ENCODE results near the gene CNOT6. TPM values are rescaled to one million over a fixed set of nuclear protein-coding genes. Genes with fewer than 3 reads are reported as not detected.

The CNOT6 gene
- total RNA-seq, 3 donors from 2014 or later: 9.8 to 26.2 (median 19.0) TPM

DNA sequence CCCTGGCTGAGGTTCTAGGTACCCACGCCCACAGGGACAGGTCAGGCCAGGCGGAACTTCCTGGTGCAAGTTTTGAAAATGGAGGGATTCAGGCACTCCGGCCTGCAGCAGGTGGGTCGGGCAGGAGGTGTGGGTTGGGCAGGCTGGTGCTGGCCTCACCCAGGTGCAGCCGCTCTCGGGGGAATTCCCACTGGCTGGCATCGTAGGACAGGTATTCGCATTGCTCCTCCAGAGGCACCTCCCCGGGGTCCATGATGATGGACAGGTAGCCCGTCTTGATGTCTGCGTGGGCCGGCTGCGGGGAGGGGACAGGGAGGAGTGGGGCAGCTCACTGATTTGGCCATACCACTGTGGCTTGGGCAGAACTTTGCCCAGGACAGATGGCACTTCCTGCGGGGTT lies 125.8 kb downstream of the CNOT6 start:
- no peak for DNase-seq (ENCODE audit: low spot score in 2 of 2)
- intact Hi-C loops (cut with DNase I; ENCODE audit: low total_unique reads): no loop called here
- Histone ChIP-seq H3K27ac (no peak overlapping the region), H3K9me3 (no peaks in the 10 kb centered on the region), H3K4me3 (no peak overlapping the region), H3K27me3 (peaks cover 0 to 14% of the 10 kb centered on the region in 2 donors), H3K36me3 (no peaks in the 10 kb centered on the region), H3K4me1 (no peaks in the 10 kb centered on the region)
- TF ChIP-seq POLR2AphosphoS5 (IDR thresholded peaks at IDR 0.05): no peak
- TF ChIP-seq, protein P1, sequence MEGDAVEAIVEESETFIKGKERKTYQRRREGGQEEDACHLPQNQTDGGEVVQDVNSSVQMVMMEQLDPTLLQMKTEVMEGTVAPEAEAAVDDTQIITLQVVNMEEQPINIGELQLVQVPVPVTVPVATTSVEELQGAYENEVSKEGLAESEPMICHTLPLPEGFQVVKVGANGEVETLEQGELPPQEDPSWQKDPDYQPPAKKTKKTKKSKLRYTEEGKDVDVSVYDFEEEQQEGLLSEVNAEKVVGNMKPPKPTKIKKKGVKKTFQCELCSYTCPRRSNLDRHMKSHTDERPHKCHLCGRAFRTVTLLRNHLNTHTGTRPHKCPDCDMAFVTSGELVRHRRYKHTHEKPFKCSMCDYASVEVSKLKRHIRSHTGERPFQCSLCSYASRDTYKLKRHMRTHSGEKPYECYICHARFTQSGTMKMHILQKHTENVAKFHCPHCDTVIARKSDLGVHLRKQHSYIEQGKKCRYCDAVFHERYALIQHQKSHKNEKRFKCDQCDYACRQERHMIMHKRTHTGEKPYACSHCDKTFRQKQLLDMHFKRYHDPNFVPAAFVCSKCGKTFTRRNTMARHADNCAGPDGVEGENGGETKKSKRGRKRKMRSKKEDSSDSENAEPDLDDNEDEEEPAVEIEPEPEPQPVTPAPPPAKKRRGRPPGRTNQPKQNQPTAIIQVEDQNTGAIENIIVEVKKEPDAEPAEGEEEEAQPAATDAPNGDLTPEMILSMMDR (IDR thresholded peaks at IDR 0.05): no peak
- no peak for TF ChIP-seq POLR2A (IDR thresholded peaks at IDR 0.05)

DNA sequence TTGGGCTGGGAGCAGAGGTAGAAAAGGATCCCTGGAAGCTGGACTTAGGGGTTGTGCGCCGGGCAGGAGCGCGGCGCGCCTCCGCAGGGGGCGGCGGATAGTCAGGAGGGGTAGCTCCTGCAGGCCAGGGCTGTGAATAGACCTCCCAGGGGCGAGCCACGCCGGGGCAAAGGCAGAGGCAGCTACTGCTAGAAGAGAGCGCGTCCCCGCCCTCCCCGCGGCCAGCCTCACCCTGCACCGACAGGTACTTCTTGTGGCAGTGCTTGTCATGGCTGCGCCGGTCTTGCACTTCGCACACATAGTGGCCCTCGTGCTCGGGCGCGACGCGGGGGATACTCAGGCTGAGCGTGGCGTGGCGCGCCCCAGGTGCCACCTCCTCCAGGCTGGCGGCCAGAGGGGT lies 127.1 kb downstream of the CNOT6 start:
- Histone ChIP-seq H3K27ac (no peak overlapping the region), H3K27me3 (peaks cover 0 to 14% of the 10 kb centered on the region in 2 donors), H3K4me3 (no peak overlapping the region), H3K4me1 (no peaks in the 10 kb centered on the region), H3K9me3 (no peaks in the 10 kb centered on the region), H3K36me3 (no peaks in the 10 kb centered on the region)
- no peak for DNase-seq (ENCODE audit: low spot score in 2 of 2)
- TF ChIP-seq, protein P1 (IDR thresholded peaks at IDR 0.05): no peak
- TF ChIP-seq POLR2A (IDR thresholded peaks at IDR 0.05) (no peak), POLR2AphosphoS5 (IDR thresholded peaks at IDR 0.05) (no peak)
- intact Hi-C loops (cut with DNase I; ENCODE audit: low total_unique reads): no loop called here

DNA sequence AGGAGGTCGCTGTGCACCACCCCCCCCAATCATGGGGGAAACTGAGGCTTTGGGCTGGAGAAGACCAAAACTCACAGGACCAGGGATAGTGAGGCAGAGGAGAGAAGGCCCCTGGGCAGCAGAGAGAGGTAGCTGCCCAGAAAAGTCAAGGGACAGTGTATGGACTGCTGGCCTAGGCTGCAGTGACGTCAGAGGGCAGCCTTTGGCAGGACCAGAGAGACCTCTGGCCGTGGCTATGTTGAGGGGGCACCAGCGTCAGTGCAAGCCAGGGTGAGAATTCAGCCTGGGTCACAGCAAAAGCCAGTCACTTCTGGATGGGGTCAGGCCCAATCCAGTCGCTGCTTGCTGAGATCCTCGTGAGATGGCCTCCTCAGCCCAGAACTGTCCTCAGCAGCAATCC lies 128.7 kb downstream of the CNOT6 start:
- TF ChIP-seq, protein P1 (IDR thresholded peaks at IDR 0.05): no peak
- TF ChIP-seq POLR2AphosphoS5 (IDR thresholded peaks at IDR 0.05) (no peak), POLR2A (IDR thresholded peaks at IDR 0.05) (no peak)
- H3K4me1 ChIP-seq: no peaks in the 10 kb centered on the region
- H3K36me3 ChIP-seq: no peaks in the 10 kb centered on the region
- peak overlapping the region in 1 of 2 donors; percentile 19 for H3K27ac ChIP-seq
- no peak for DNase-seq (ENCODE audit: low spot score in 2 of 2)
- H3K27me3 ChIP-seq: peaks cover 0 to 14% of the 10 kb centered on the region in 2 donors
- no peak overlapping the region for H3K4me3 ChIP-seq
- intact Hi-C loops (cut with DNase I; ENCODE audit: low total_unique reads): no loop called here
- H3K9me3 ChIP-seq: no peaks in the 10 kb centered on the region

DNA sequence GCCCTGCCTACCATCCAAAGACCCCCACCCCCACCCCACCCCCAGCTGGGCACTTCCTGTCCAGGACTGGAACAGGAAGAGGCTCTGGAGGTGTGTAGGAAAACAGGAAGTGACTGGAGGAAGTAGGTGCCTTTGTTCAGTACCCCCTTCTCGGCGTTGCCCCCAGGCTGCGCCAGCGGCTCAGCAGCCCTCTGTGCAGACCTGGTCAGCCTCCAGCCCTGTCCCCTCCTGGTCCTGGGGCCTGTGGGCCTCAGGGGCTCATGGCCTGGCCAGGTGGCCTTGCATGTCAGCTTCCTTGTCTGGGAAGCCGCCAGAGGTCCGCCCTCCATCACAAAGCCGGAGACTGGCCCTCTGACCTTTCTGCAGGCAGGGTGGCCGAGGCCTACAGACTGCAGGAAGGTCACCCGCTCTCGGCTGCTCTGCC lies 129.2 kb downstream of the CNOT6 start:
- Histone ChIP-seq H3K4me1 (no peaks in the 10 kb centered on the region), H3K27ac (peak overlapping the region in 1 of 2 donors; percentile 63), H3K27me3 (peaks cover 0 to 14% of the 10 kb centered on the region in 2 donors), H3K9me3 (no peaks in the 10 kb centered on the region), H3K36me3 (no peaks in the 10 kb centered on the region), H3K4me3 (no peak overlapping the region)
- TF ChIP-seq POLR2AphosphoS5 (IDR thresholded peaks at IDR 0.05): no peak
- no peak for DNase-seq (ENCODE audit: low spot score in 2 of 2)
- intact Hi-C loops (cut with DNase I; ENCODE audit: low total_unique reads): no loop called here

DNA sequence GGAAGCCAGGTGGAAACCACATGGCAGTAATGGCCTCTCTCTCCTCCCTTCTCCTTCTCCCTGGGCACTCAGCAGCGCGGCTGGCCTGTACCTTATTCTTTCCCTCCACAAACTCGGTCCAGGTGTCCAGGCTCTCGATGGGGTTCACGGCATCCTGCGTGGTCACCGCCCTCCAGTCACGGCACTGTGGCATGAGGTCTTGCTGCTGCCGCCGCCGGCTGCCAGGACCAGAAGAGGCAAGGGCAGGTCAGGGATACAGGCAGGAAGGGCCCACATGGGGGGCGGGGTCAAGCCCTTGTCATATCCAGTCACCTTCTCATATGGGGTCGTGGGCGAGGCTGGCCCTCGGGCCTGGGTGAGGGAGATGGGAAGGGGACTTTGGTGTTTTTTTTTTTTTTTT lies 129.7 kb downstream of the CNOT6 start:
- Histone ChIP-seq H3K4me1 (no peaks in the 10 kb centered on the region), H3K36me3 (no peaks in the 10 kb centered on the region), H3K9me3 (no peaks in the 10 kb centered on the region), H3K27me3 (peaks cover 0 to 14% of the 10 kb centered on the region in 2 donors), H3K27ac (peak overlapping the region in 1 of 2 donors; percentile 63), H3K4me3 (no peak overlapping the region)
- DNase-seq (ENCODE audit: low spot score in 2 of 2): no peak
- TF ChIP-seq POLR2A (IDR thresholded peaks at IDR 0.05): no peak
- TF ChIP-seq, protein P1 (IDR thresholded peaks at IDR 0.05): no peak
- TF ChIP-seq POLR2AphosphoS5 (IDR thresholded peaks at IDR 0.05): no peak
- intact Hi-C loops (cut with DNase I; ENCODE audit: low total_unique reads): no loop called here

DNA sequence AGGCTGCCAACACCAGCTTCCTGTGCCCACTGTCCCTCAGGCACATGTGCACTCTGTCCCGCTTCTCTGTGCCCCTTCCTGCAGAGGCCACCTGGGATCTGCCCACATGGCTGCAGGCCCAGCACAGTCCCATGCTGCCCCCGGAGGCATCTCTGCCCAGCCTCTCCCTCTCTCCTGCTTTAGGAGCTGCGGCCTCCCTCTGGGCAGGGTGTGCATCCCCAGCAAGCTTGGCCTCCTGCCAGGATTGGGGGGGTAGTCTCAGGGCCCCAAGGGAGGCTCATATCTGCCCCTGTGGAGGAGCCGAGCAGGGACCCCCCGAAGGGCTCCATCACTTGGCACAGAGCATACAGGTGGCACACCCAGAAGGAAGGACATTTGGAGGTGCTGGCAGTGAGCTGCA lies 130.4 kb downstream of the CNOT6 start:
- DNase-seq (ENCODE audit: low spot score in 2 of 2): no peak
- TF ChIP-seq POLR2AphosphoS5 (IDR thresholded peaks at IDR 0.05): no peak
- TF ChIP-seq POLR2A (IDR thresholded peaks at IDR 0.05): no peak
- TF ChIP-seq, protein P1 (IDR thresholded peaks at IDR 0.05): no peak
- Histone ChIP-seq H3K9me3 (no peaks in the 10 kb centered on the region), H3K4me3 (no peak overlapping the region), H3K27me3 (peaks cover 0 to 11% of the 10 kb centered on the region in 2 donors), H3K36me3 (no peaks in the 10 kb centered on the region), H3K4me1 (no peaks in the 10 kb centered on the region), H3K27ac (no peak overlapping the region)
- intact Hi-C loops (cut with DNase I; ENCODE audit: low total_unique reads): no loop called here
